Occipital lobe (tissue), 2 donors: ENCODE measurements around the gene HNF4A. TPM values are rescaled to one million over a fixed set of nuclear protein-coding genes. Genes with fewer than 3 reads are reported as not detected.

Experiments
- DNase-seq: peaks from one replicate; lab custom pipeline; 2025; lab: John Stamatoyannopoulos, UW
- total RNA-seq: library from RNA; depleted of rRNA; stranded (reverse); fragments of >200 nt; gene quantifications from one replicate; pipeline ENCODE4 v1.2.3, GENCODE V29; 2014

Gene HNF4A
- total RNA-seq, 1 donor from 2014 or later = not detected

- DNase-seq = no peak
These were observed 87.0 kb downstream of the HNF4A start for GRCh38 chr20:44442298-44443070.

- no peak for DNase-seq
These were observed 90.5 kb downstream of the HNF4A start for GRCh38 chr20:44445742-44446710.

GRCh38 chr20:44447827-44448419 is 92.4 kb downstream of the HNF4A start:
- DNase-seq = no peak

- DNase-seq = no peak
These were observed 93.5 kb downstream of the HNF4A start for GRCh38 chr20:44448753-44449546.

GRCh38 chr20:44449864-44450263 is 94.4 kb downstream of the HNF4A start:
- DNase-seq = no peak

- no peak for DNase-seq
These were observed 94.9 kb downstream of the HNF4A start for GRCh38 chr20:44450281-44450889.

- DNase-seq = no peak
These were observed 95.5 kb downstream of the HNF4A start for GRCh38 chr20:44450903-44451450.

GRCh38 chr20:44454306-44454963 is 98.9 kb downstream of the HNF4A start:
- no peak for DNase-seq

GRCh38 chr20:44455126-44455525 is 99.6 kb downstream of the HNF4A start:
- no peak for DNase-seq

- DNase-seq = no peak
These were observed 101.1 kb downstream of the HNF4A start for GRCh38 chr20:44456611-44457010.

GRCh38 chr20:44457016-44457415 is 101.5 kb downstream of the HNF4A start:
- no peak for DNase-seq

GRCh38 chr20:44459271-44459670 is 103.8 kb downstream of the HNF4A start:
- no peak for DNase-seq

GRCh38 chr20:44460795-44461141 is 105.3 kb downstream of the HNF4A start:
- DNase-seq = no peak

GRCh38 chr20:44461142-44461802 is 105.8 kb downstream of the HNF4A start:
- DNase-seq = no peak

- DNase-seq = no peak
These were observed 106.3 kb downstream of the HNF4A start for GRCh38 chr20:44461803-44462174.

GRCh38 chr20:44463466-44463865 is 108.0 kb downstream of the HNF4A start:
- no peak for DNase-seq

GRCh38 chr20:44464514-44464913 is 109.0 kb downstream of the HNF4A start:
- no peak for DNase-seq

- no peak for DNase-seq
These were observed 109.6 kb downstream of the HNF4A start for GRCh38 chr20:44465001-44465560.

- no peak for DNase-seq
These were observed 111.9 kb downstream of the HNF4A start for GRCh38 chr20:44467289-44467883.
